ENCODE results near the gene ADAMTS8. TPM values are rescaled to one million over a fixed set of nuclear protein-coding genes. Genes with fewer than 3 reads are reported as not detected.

Gene ADAMTS8
- total RNA-seq, 1 donor from 2014 or later, result 0.22 TPM

DNA sequence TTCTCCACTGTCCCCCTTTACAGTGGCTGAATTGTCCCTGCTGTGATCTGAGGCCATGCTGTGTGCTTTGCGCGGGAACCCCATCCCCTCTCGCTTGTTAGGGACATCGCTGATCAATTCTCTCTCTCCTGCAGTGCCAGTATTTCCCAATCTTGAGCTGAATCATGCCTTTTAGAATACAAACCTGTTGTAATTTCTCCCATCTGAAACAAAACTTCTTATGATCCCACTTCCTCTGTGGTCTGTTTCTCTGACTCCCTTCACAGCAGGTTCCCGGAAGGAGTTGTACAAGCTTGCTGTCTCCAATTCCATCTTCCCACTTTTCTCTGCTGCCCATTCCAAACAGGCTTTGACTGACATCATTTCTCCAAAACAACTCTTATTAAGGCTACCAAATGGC lies 36.9 kb upstream of the ADAMTS8 start:
- Mint-ChIP-seq H3K36me3 (ENCODE audit: insufficient read depth) (no peaks in the 10 kb centered on the region), H3K27ac (no peak overlapping the region), H3K9me3 (ENCODE audit: low read depth) (no peaks in the 10 kb centered on the region), H3K4me3 (ENCODE audit: low read depth) (no peak overlapping the region), H3K4me1 (ENCODE audit: low read depth) (no peaks in the 10 kb centered on the region), H3K27me3 (peaks cover 6% of the 10 kb centered on the region)
- TF ChIP-seq, protein P1, sequence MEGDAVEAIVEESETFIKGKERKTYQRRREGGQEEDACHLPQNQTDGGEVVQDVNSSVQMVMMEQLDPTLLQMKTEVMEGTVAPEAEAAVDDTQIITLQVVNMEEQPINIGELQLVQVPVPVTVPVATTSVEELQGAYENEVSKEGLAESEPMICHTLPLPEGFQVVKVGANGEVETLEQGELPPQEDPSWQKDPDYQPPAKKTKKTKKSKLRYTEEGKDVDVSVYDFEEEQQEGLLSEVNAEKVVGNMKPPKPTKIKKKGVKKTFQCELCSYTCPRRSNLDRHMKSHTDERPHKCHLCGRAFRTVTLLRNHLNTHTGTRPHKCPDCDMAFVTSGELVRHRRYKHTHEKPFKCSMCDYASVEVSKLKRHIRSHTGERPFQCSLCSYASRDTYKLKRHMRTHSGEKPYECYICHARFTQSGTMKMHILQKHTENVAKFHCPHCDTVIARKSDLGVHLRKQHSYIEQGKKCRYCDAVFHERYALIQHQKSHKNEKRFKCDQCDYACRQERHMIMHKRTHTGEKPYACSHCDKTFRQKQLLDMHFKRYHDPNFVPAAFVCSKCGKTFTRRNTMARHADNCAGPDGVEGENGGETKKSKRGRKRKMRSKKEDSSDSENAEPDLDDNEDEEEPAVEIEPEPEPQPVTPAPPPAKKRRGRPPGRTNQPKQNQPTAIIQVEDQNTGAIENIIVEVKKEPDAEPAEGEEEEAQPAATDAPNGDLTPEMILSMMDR (IDR thresholded peaks at IDR 0.05; ENCODE audit: unreplicated experiment), result no peak
- no peak for DNase-seq (ENCODE audit: low spot score, unreplicated experiment)

DNA sequence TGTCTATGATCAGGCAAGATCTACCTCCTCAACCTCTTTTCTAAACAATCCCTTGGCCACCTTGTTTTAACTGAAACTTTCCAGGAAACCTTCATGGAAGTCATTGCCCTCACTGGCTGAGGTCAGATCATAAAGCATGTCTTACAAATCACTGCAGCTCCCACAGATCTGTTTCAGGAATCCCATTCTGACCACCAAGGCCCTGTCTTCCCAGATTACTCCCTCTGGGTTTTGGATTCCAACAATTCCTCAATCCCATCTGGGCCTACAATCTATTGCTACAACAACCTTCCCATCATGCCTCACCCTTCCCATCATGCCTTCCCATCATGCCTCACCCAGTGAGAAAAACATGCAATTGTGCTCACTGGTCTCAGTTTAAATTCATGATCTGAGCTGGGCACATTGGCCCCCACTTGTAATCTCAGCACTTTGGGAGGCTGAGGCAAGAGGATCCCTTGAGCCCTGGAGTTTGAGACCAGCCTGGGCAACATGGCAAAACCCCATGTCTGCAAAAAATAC lies 35.9 kb upstream of the ADAMTS8 start:
- H3K36me3 Mint-ChIP-seq (ENCODE audit: insufficient read depth), result no peaks in the 10 kb centered on the region

DNA sequence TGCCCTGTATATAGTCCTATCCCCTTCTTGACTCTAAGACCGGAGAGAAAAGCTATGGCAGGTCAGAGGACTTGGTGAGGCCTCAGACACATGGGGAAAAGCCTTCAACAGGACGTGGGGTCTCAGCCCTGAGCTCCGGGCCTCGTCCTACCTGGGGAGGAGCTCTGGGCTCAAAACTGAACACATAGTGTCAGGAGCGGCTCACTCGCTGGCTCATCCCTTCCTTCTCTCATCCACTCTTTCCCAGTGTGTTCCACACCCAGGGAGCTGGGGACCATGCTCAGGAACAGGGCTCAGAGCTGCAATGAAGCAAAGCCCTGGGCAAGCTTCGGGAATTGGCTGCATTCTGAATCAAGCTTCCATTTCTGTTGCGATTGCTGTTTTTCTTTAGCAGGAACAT lies 34.5 kb upstream of the ADAMTS8 start:
- no peak overlapping the region for H3K4me3 Mint-ChIP-seq (ENCODE audit: low read depth)
- H3K4me1 Mint-ChIP-seq (ENCODE audit: low read depth), result no peaks in the 10 kb centered on the region
- TF ChIP-seq, protein P1 (IDR thresholded peaks at IDR 0.05; ENCODE audit: unreplicated experiment), result no peak
- peaks cover 9% of the 10 kb centered on the region for H3K27me3 Mint-ChIP-seq
- H3K9me3 Mint-ChIP-seq (ENCODE audit: low read depth), result no peaks in the 10 kb centered on the region
- no peak overlapping the region for H3K27ac Mint-ChIP-seq
- DNase-seq (ENCODE audit: low spot score, unreplicated experiment), result no peak
- H3K36me3 Mint-ChIP-seq (ENCODE audit: insufficient read depth), result no peaks in the 10 kb centered on the region

More for the DNA sequence above, 35.9 kb upstream of the ADAMTS8 start:
- H3K4me3 Mint-ChIP-seq (ENCODE audit: low read depth), result no peak overlapping the region
- TF ChIP-seq, protein P1 (IDR thresholded peaks at IDR 0.05; ENCODE audit: unreplicated experiment), result no peak
- peaks cover 9% of the 10 kb centered on the region for H3K27me3 Mint-ChIP-seq
- DNase-seq (ENCODE audit: low spot score, unreplicated experiment), result no peak
- H3K4me1 Mint-ChIP-seq (ENCODE audit: low read depth), result no peaks in the 10 kb centered on the region
- H3K27ac Mint-ChIP-seq, result no peak overlapping the region
- no peaks in the 10 kb centered on the region for H3K9me3 Mint-ChIP-seq (ENCODE audit: low read depth)

DNA sequence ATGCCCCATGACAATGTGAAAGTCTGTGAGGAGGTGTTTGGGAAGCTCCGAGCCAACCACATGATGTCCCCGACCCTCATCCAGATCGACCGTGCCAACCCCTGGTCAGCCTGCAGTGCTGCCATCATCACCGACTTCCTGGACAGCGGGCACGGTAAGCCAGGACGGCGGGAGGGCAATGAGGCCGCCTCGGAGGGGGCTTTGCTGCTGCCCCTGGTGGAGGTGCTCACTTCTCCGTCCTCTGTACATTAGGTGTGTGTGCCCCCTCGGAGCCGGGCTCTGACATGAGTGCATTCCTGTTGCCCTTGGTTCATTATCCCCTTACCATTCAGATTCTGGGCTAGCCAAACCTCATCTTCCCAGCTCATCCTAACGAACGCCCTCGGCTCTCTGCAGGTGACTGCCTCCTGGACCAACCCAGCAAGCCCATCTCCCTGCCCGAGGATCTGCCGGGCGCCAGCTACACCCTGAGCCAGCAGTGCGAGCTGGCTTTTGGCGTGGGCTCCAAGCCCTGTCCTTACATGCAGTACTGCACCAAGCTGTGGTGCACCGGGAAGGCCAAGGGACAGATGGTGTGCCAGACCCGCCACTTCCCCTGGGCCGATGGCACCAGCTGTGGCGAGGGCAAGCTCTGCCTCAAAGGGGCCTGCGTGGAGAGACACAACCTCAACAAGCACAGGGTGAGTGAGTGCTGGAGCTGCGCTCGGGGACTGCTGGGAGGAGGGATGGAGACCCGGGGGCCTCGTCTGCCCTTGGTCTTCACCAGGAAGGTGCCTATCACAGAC lies 33.9 kb upstream of the ADAMTS8 start:
- Mint-ChIP-seq H3K4me1 (ENCODE audit: low read depth) (no peaks in the 10 kb centered on the region), H3K9me3 (ENCODE audit: low read depth) (no peaks in the 10 kb centered on the region), H3K36me3 (ENCODE audit: insufficient read depth) (no peaks in the 10 kb centered on the region), H3K27me3 (peaks cover 11% of the 10 kb centered on the region), H3K27ac (no peak overlapping the region), H3K4me3 (ENCODE audit: low read depth) (no peak overlapping the region)
- DNase-seq (ENCODE audit: low spot score, unreplicated experiment), result no peak
- TF ChIP-seq, protein P1 (IDR thresholded peaks at IDR 0.05; ENCODE audit: unreplicated experiment), result no peak

DNA sequence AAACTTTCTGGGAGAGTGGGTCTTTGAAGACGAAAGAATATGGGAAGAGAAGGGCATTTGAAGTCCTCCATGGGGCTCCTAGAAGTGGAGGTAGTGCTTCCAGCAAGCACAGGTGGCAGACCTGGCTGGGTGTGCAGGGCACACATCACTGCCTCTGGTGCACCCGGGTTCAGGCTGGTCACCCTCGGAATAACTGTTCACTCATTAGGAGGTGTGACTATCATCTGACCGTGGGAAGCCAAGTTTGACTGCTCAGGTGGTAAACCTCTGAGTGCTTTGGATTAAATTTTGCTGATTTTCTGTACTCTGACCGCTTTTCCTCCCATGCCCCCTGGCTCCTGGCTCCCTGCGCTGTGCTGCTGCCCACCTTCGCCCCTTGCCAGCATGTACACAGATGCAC lies 31.1 kb upstream of the ADAMTS8 start:
- Mint-ChIP-seq H3K9me3 (ENCODE audit: low read depth) (no peaks in the 10 kb centered on the region), H3K4me3 (ENCODE audit: low read depth) (no peak overlapping the region), H3K27me3 (peaks cover 30% of the 10 kb centered on the region), H3K4me1 (ENCODE audit: low read depth) (no peaks in the 10 kb centered on the region), H3K36me3 (ENCODE audit: insufficient read depth) (no peaks in the 10 kb centered on the region), H3K27ac (no peak overlapping the region)
- TF ChIP-seq, protein P1 (IDR thresholded peaks at IDR 0.05; ENCODE audit: unreplicated experiment), result no peak
- DNase-seq (ENCODE audit: low spot score, unreplicated experiment), result no peak
